AG09309 (cell line): ENCODE results near the gene PCNP.
"Not testable (repeated sequence)": the region's sequence is repeated elsewhere in the genome, so short reads cannot be mapped to it uniquely, and the experiment has no call there.

Experiments
- DNase-seq: peaks from one replicate; pipeline ENCODE4 v3.0.0-alpha.2; 2010; ENCODE audit warnings: low read depth
- H3K4me3 ChIP-seq: 2 replicates; pipeline ENCODE4 v1.5.1; 2011; ENCODE audit warnings: mild to moderate bottlenecking, low read depth, low read length, moderate library complexity; ENCODE audit not compliant: control insufficient read depth
- CTCF ChIP-seq: IDR thresholded peaks from 2 replicates; pipeline ENCODE4 v1.5.1; 2011; ENCODE audit warnings: mild to moderate bottlenecking, low read depth, low read length, inconsistent platforms; ENCODE audit not compliant: insufficient read depth, control insufficient read depth; ENCODE audit errors: missing control alignments

The PCNP gene

GRCh38 chr3:101602731-101603130 lies 28.8 kb downstream of the PCNP start:
- H3K4me3 ChIP-seq = no peak overlapping the region
- DNase-seq = no peak
- TF ChIP-seq CTCF = no peak

GRCh38 chr3:101603184-101603583 lies 29.2 kb downstream of the PCNP start:
- no peak overlapping the region for H3K4me3 ChIP-seq
- no peak for TF ChIP-seq CTCF
- DNase-seq = no peak

- not testable (repeated sequence) for DNase-seq, H3K4me3 ChIP-seq
Measured at GRCh38 chr3:101605398-101605797, 31.4 kb downstream of the PCNP start.

GRCh38 chr3:101611023-101611422 lies 37.0 kb downstream of the PCNP start:
- DNase-seq = no peak
- H3K4me3 ChIP-seq = no peak overlapping the region
- no peak for TF ChIP-seq CTCF

- not testable (repeated sequence) for DNase-seq, H3K4me3 ChIP-seq
Measured at GRCh38 chr3:101613014-101613413, 39.0 kb downstream of the PCNP start.

- no peak overlapping the region for H3K4me3 ChIP-seq
- no peak for TF ChIP-seq CTCF
- no peak for DNase-seq
Measured at GRCh38 chr3:101615525-101615924, 41.5 kb downstream of the PCNP start.

GRCh38 chr3:101617478-101617877 lies 43.5 kb downstream of the PCNP start:
- no peak overlapping the region for H3K4me3 ChIP-seq
- no peak for DNase-seq
- no peak for TF ChIP-seq CTCF

- no peak for TF ChIP-seq CTCF
- no peak overlapping the region for H3K4me3 ChIP-seq
- DNase-seq = no peak
Measured at GRCh38 chr3:101618726-101619125, 44.7 kb downstream of the PCNP start.
